Epithelial cell of alveolus of lung (primary cell): ENCODE results near the gene C11orf68. TPM values are rescaled to one million over a fixed set of nuclear protein-coding genes. Genes with fewer than 3 reads are reported as not detected.

Source experiments
- total RNA-seq: library from RNA; depleted of rRNA; stranded (reverse); fragments of >200 nt; gene quantifications from 2 replicates; pipeline ENCODE4 v1.2.1, GENCODE V29; 2015

Gene C11orf68
- total RNA-seq: 20.0 and 36.6 TPM in 2 replicates

GRCh38 chr11:65918211-65919140 is at the start of gene C11orf68:
Gene C11orf68 (minus strand): TSS chr11:65919062. CDS start chr11:65919031, 31 bp downstream.

GRCh38 chr11:65961267-65962140 is 42.6 kb upstream of the C11orf68 start, which contains the start of gene SART1:
Gene SART1 (plus strand): TSS chr11:65961734. CDS start chr11:65961781, 47 bp downstream.

GRCh38 chr11:65945430-65945911 is 26.6 kb upstream of the C11orf68 start, which contains the start of gene TSGA10IP:
Gene TSGA10IP (plus strand): TSS chr11:65945480. CDS start chr11:65945676, 196 bp downstream.

GRCh38 chr11:65919141-65919572 is 295 bp upstream of the C11orf68 start, which contains the start of gene DRAP1:
Gene DRAP1 (plus strand): TSS chr11:65919426. CDS start chr11:65919502, 76 bp downstream.

GRCh38 chr11:65900125-65900898 is 18.6 kb downstream of the C11orf68 start, which contains the start of gene FOSL1:
Gene FOSL1 (minus strand): TSS chr11:65900388. CDS start chr11:65900339, 49 bp downstream.

GRCh38 chr11:65890324-65891218 is 28.3 kb downstream of the C11orf68 start, which contains the start of gene CCDC85B:
Gene CCDC85B (plus strand): TSS chr11:65890673. CDS start chr11:65890784, 111 bp downstream.

GRCh38 chr11:65888163-65888814 is 30.6 kb downstream of the C11orf68 start, which contains the start of gene FIBP:
Gene FIBP (minus strand): TSS chr11:65888471. CDS start chr11:65888418, 53 bp downstream.

GRCh38 chr11:65879617-65880016 is 39.2 kb downstream of the C11orf68 start, which contains the start of gene CTSW:
Gene CTSW (plus strand): TSS chr11:65879837. CDS start chr11:65879855, 18 bp downstream.

GRCh38 chr11:65872586-65873317 is 46.1 kb downstream of the C11orf68 start, which contains the start of gene EFEMP2:
Gene EFEMP2 (minus strand): TSS chr11:65872800. CDS start chr11:65872354, 446 bp downstream.

Other genes starting within 250 kb of the C11orf68 start
- 39.3 and 44.3 TPM in 2 replicates for gene KAT5, start 206.8 kb downstream of the C11orf68 start, total RNA-seq
- 68.1 and 98.2 TPM in 2 replicates for gene RNASEH2C, start 198.3 kb downstream of the C11orf68 start, total RNA-seq
- 11.0 and 24.5 TPM in 2 replicates for gene AP5B1, start 138.1 kb downstream of the C11orf68 start, total RNA-seq
- gene OVOL1, start 132.0 kb downstream of the C11orf68 start, total RNA-seq: under 0.01 TPM in 1 of 2 replicates, not detected in the other
- gene SNX32, start 85.1 kb downstream of the C11orf68 start, total RNA-seq: 0.13 and 3.1 TPM in 2 replicates
- 940 and 1,907 TPM in 2 replicates for gene CFL1, start 60.9 kb downstream of the C11orf68 start, total RNA-seq
- gene MUS81, start 58.6 kb downstream of the C11orf68 start, total RNA-seq: 38.3 and 43.1 TPM in 2 replicates
- 127 and 206 TPM in 2 replicates for gene EFEMP2, start 46.3 kb downstream of the C11orf68 start, total RNA-seq
- not detected in 2 replicates for gene CTSW, start 39.2 kb downstream of the C11orf68 start, total RNA-seq
- 122 and 222 TPM in 2 replicates for gene FIBP, start 30.6 kb downstream of the C11orf68 start, total RNA-seq
- gene CCDC85B, start 28.4 kb downstream of the C11orf68 start, total RNA-seq: 138 and 155 TPM in 2 replicates
- gene FOSL1, start 18.7 kb downstream of the C11orf68 start, total RNA-seq: 26.8 and 88.8 TPM in 2 replicates
- 125 and 209 TPM in 2 replicates for gene DRAP1, start 364 bp upstream of the C11orf68 start, total RNA-seq
- not detected in 2 replicates for gene TSGA10IP, start 26.4 kb upstream of the C11orf68 start, total RNA-seq
- 27.7 and 41.0 TPM in 2 replicates for gene SART1, start 42.7 kb upstream of the C11orf68 start, total RNA-seq
- 17.3 and 33.9 TPM in 2 replicates for gene EIF1AD, start 83.1 kb upstream of the C11orf68 start, total RNA-seq
- 49.9 and 112 TPM in 2 replicates for gene BANF1, start 83.4 kb upstream of the C11orf68 start, total RNA-seq
- 22.1 TPM in 1 of 2 replicates, not detected in the other for gene CST6, start 92.9 kb upstream of the C11orf68 start, total RNA-seq
- not detected in 2 replicates for gene CATSPER1, start 107.4 kb upstream of the C11orf68 start, total RNA-seq
- 0.91 and 1.8 TPM in 2 replicates for gene GAL3ST3, start 130.1 kb upstream of the C11orf68 start, total RNA-seq
- gene SF3B2, start 133.3 kb upstream of the C11orf68 start, total RNA-seq: 157 and 172 TPM in 2 replicates
- gene PACS1, start 151.2 kb upstream of the C11orf68 start, total RNA-seq: 22.9 and 26.6 TPM in 2 replicates